ENCODE data around the gene MACROD2.

DNA sequence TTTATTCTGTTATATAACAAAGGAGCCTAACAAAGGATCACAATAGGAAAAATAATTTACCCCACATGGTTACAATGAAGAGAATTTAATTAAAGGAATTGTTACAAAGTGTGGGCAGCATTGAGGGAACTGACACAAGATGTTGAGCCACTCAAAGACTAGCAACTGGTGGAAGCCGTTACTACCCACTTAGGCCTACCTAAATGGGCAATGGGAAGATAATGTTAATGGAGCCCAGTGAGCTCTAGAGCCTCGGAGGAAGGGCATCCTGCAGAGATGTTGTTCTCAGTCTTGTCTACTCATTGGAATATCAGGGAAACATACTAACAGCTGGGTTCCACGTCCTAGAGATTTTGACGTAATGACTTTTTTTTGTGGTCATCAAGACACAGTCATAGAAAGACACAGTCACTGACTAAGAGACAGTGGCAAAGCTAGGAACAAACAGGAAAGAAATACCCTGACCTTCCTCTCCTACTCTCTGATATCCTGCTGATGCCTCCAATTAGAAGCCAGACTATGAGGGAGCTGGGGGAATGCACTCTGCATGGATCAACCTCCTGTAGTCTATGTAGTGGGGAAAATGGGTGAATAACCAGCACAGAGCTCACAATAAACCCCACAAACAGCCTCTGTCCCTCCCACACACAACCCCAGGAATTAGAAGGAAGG, 865.8 kb downstream of the MACROD2 start:
- TF ChIP-seq, protein P1, sequence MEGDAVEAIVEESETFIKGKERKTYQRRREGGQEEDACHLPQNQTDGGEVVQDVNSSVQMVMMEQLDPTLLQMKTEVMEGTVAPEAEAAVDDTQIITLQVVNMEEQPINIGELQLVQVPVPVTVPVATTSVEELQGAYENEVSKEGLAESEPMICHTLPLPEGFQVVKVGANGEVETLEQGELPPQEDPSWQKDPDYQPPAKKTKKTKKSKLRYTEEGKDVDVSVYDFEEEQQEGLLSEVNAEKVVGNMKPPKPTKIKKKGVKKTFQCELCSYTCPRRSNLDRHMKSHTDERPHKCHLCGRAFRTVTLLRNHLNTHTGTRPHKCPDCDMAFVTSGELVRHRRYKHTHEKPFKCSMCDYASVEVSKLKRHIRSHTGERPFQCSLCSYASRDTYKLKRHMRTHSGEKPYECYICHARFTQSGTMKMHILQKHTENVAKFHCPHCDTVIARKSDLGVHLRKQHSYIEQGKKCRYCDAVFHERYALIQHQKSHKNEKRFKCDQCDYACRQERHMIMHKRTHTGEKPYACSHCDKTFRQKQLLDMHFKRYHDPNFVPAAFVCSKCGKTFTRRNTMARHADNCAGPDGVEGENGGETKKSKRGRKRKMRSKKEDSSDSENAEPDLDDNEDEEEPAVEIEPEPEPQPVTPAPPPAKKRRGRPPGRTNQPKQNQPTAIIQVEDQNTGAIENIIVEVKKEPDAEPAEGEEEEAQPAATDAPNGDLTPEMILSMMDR (IDR thresholded peaks at IDR 0.05), result no peak
- TF ChIP-seq POLR2A (IDR thresholded peaks at IDR 0.05) (no peak), POLR2AphosphoS5 (IDR thresholded peaks at IDR 0.05) (no peak)
